Lower lobe of right lung (tissue), 2 donors: ENCODE measurements around the gene IGFALS. TPM values are rescaled to one million over a fixed set of nuclear protein-coding genes. Genes with fewer than 3 reads are reported as not detected.
A peak's percentile ranks its signal among the peaks of the same experiment; 100 is the strongest.

Source experiments
- ATAC-seq, 2 donors: fragments of 200-7000 bp; cut with Tn5 transposase; one replicate each; pipeline ENCODE4 v1.9.1; 2020 to 2022; ENCODE audit warnings: mild to moderate bottlenecking in 2 of 2, moderate library complexity in 2 of 2
- DNase-seq: peaks from one replicate; pipeline ENCODE4 v3.0.0-alpha.2; 2020
- H3K27ac ChIP-seq: fragments of 200-600 bp; one replicate; pipeline ENCODE4 v1.8.0; 2022
- H3K27me3 ChIP-seq: fragments of 200-600 bp; one replicate; pipeline ENCODE4 v1.8.0; 2022; ENCODE audit warnings: low read depth
- H3K36me3 ChIP-seq: fragments of 200-600 bp; one replicate; pipeline ENCODE4 v1.8.0; 2022; ENCODE audit warnings: mild to moderate bottlenecking
- H3K4me1 ChIP-seq: fragments of 200-600 bp; one replicate; pipeline ENCODE4 v1.8.0; 2022
- H3K4me3 ChIP-seq: fragments of 200-600 bp; one replicate; pipeline ENCODE4 v1.8.0; 2022; ENCODE audit warnings: mild to moderate bottlenecking
- H3K9me3 ChIP-seq: fragments of 200-600 bp; one replicate; pipeline ENCODE4 v1.8.0; 2022
- CTCF ChIP-seq: fragments of 200-600 bp; IDR thresholded peaks from one replicate; pipeline ENCODE4 v1.8.0; 2022; ENCODE audit warnings: antibody characterized with exemption, mild to moderate bottlenecking
- intact Hi-C: fragments of 100-400 bp; cut with DNase I; formaldehyde crosslinking; loops from one replicate; pipeline ENCODE4 v1.11.0; 2022
- total RNA-seq: library from RNA; stranded (reverse); fragmentation: NEBNext Ultra II Directional; extraction: Animal tissue kit (Norgen Biotek cat#: 25700); gene quantifications from one replicate; pipeline ENCODE4 v1.2.1, GENCODE V29; 2021
- donor health status: DM: no; HTN: yes; CAD: no; lungs with severe emphysema.

The IGFALS gene
- total RNA-seq, 1 donor from 2014 or later = 0.97 TPM

GRCh38 chr16:1816396-1817275 lies 23.1 kb upstream of the IGFALS start:
- Histone ChIP-seq H3K27ac (no peak overlapping the region), H3K9me3 (no peaks in the 10 kb centered on the region), H3K4me3 (no peak overlapping the region), H3K4me1 (peaks cover 11% of the 10 kb centered on the region), H3K36me3 (peaks cover 68% of the 10 kb centered on the region), H3K27me3 (no peaks in the 10 kb centered on the region)
- TF ChIP-seq CTCF = no peak
- DNase-seq (peak; percentile 45), ATAC-seq (no peak)
- intact Hi-C loops = no loop called here

GRCh38 chr16:1815461-1815860 lies 22.0 kb upstream of the IGFALS start:
- no peak for TF ChIP-seq CTCF
- Histone ChIP-seq H3K27ac (no peak overlapping the region), H3K36me3 (peaks cover 61% of the 10 kb centered on the region), H3K4me3 (no peak overlapping the region), H3K9me3 (no peaks in the 10 kb centered on the region), H3K4me1 (peaks cover 11% of the 10 kb centered on the region), H3K27me3 (no peaks in the 10 kb centered on the region)
- intact Hi-C loops = no loop called here
- DNase-seq = no peak
- no peak for ATAC-seq

- Histone ChIP-seq H3K27me3 (no peaks in the 10 kb centered on the region), H3K36me3 (peaks cover 65% of the 10 kb centered on the region), H3K9me3 (no peaks in the 10 kb centered on the region), H3K4me1 (peaks cover 11% of the 10 kb centered on the region), H3K27ac (no peak overlapping the region), H3K4me3 (no peak overlapping the region)
- intact Hi-C loops = no loop called here
- peak; percentile 59 for TF ChIP-seq CTCF
- ATAC-seq = peak; percentile 93 to 97
- peak; percentile 87 for DNase-seq
These were observed 19.2 kb upstream of the IGFALS start for GRCh38 chr16:1812732-1813163.

GRCh38 chr16:1810536-1810935 lies 17.0 kb upstream of the IGFALS start:
- Histone ChIP-seq H3K36me3 (peaks cover 59% of the 10 kb centered on the region), H3K27me3 (no peaks in the 10 kb centered on the region), H3K4me3 (no peak overlapping the region), H3K27ac (no peak overlapping the region), H3K4me1 (peaks cover 11% of the 10 kb centered on the region), H3K9me3 (no peaks in the 10 kb centered on the region)
- no peak for TF ChIP-seq CTCF
- DNase-seq (peak; percentile 34), ATAC-seq (no peak)
- intact Hi-C loops = no loop called here

GRCh38 chr16:1810106-1810505 lies 16.6 kb upstream of the IGFALS start:
- TF ChIP-seq CTCF = no peak
- no peak for ATAC-seq
- peak; percentile 30 for DNase-seq
- no peaks in the 10 kb centered on the region for H3K9me3 ChIP-seq
- H3K27me3 ChIP-seq = no peaks in the 10 kb centered on the region
- no peak overlapping the region for H3K4me3 ChIP-seq
- H3K36me3 ChIP-seq = peaks cover 59% of the 10 kb centered on the region
- no peak overlapping the region for H3K27ac ChIP-seq
- intact Hi-C loops = no loop called here
- peaks cover 11% of the 10 kb centered on the region for H3K4me1 ChIP-seq
